Right cardiac atrium (tissue), 5 donors: ENCODE results near the gene CPNE9. TPM values are rescaled to one million over a fixed set of nuclear protein-coding genes. Genes with fewer than 3 reads are reported as not detected.

Experiments used
- ATAC-seq, 2 donors: fragments of 200-7000 bp; cut with Tn5 transposase; one replicate each; pipeline versions ENCODE4 v1.8.0 to v1.9.1; 2020; ENCODE audit warnings: moderate library complexity in 2 of 2, mild to moderate bottlenecking in 1 of 2
- DNase-seq, 3 donors: peaks; one replicate each; pipeline ENCODE4 v3.0.0-alpha.2; 2020
- H3K27ac ChIP-seq: one replicate; pipeline ENCODE4 v1.5.1; 2013; ENCODE audit warnings: mild to moderate bottlenecking, low read length, control low read depth, moderate library complexity
- H3K27me3 ChIP-seq: one replicate; pipeline ENCODE4 v1.6.1; 2013; ENCODE audit not compliant: control insufficient read depth, insufficient read depth
- H3K4me1 ChIP-seq: one replicate; pipeline ENCODE4 v1.6.1; 2013; ENCODE audit warnings: low read length; ENCODE audit not compliant: control insufficient read depth, insufficient read depth
- H3K4me3 ChIP-seq: one replicate; pipeline ENCODE4 v1.5.1; 2013; ENCODE audit warnings: low read length, control low read depth
- H3K9me3 ChIP-seq: one replicate; pipeline ENCODE4 v1.6.1; 2013; ENCODE audit warnings: low read length; ENCODE audit not compliant: control insufficient read depth
- WGBS: extraction: QIAGEN DNeasy Blood & Tissue Kit; methylation state at CpG from one replicate; pipeline ENCODE4 v1.1.7; 2013; 5-methylcytosine and 5-hydroxymethylcytosine counted together
- intact Hi-C, 4 donors: fragments of 100-400 bp; cut with DNase I; formaldehyde crosslinking; loops; one replicate each; pipeline versions ENCODE4 v1.11.0 to v1.14.0; 2022 to 2023
- polyA plus RNA-seq: library from polyadenylated mRNA; stranded (reverse); fragments of 200-250 nt; gene quantifications from one replicate; pipeline ENCODE4 v1.2.3, GENCODE V29; 2013
- total RNA-seq, 4 donors: library from RNA; stranded (reverse); fragmentation: NEBNext Ultra II Directional; extraction: Animal tissue kit (Norgen Biotek cat#: 25700); gene quantifications; one replicate each; pipeline ENCODE4 v1.2.1, GENCODE V29; 2021
- donor health status: healthy with polysubstance abuse.
- donor health status: DM: no; HTN: yes; CAD: no.
- donor health status: DM: no; HTN: no; CAD: no.
- donor health status: DM: no; HTN: yes; CAD: no; lungs with severe emphysema.
- donor health status: DM: yes; HTN: yes; CAD: no.

Gene CPNE9
- total and polyA plus RNA-seq, 5 donors: 0.07 to 0.31 (median 0.13) TPM; not detected in 1

DNA sequence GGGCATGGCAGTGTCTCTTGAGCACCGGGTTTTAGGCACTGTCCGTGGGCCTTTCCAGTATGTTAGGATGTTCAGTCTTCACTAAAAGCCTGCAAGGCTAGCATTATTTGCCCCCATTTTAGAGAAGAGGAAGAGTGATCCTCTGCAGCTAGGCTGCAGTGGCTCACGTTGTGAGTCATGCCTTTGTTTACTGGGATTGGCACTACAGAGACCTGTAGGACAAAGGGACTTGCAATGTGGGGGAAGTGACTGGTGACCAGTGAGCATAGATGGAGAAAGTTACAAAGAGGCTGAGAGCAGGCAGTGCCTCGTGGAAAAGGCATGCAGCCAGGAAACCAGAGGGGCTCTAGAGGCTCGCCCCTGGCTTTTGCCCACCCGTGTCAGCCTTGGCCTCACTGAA lies 26.8 kb upstream of the CPNE9 start:
- Histone ChIP-seq H3K9me3 (no peaks in the 10 kb centered on the region), H3K27ac (peak overlapping the region; percentile 25), H3K4me1 (peaks cover 13% of the 10 kb centered on the region), H3K27me3 (no peaks in the 10 kb centered on the region), H3K4me3 (no peak overlapping the region)
- ATAC-seq (no peak), DNase-seq (no peak)
- intact Hi-C loops: no loop called here
- 79% methylated on average over 6 of the region's 6 CpGs for WGBS

DNA sequence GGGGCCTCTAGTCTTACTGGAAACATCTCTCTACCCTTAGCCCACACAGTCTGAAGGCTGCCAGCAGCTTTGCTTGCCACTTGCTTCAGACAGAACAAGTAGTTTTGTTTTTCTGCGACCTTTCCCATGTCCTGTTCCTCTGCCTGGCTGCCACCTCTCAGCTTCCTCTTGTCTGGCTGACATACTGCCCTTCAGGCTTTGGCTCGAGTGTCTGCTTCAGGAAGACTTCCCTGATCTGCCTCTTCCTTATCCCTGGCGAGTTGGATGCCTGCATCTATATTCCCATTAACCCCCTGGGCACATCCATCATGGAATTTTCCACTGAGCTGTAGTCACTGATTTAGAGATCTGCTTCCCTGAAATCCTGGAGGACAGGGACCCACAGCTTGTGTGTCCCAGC lies 25.1 kb upstream of the CPNE9 start:
- Histone ChIP-seq H3K4me3 (no peak overlapping the region), H3K27ac (peak overlapping the region; percentile 83), H3K9me3 (no peaks in the 10 kb centered on the region), H3K4me1 (peaks cover 9% of the 10 kb centered on the region), H3K27me3 (no peaks in the 10 kb centered on the region)
- no peak for DNase-seq
- WGBS: 47% methylated on average over 3 of the region's 3 CpGs
- intact Hi-C loops: no loop called here
- peak; percentile 26 to 47 for ATAC-seq

DNA sequence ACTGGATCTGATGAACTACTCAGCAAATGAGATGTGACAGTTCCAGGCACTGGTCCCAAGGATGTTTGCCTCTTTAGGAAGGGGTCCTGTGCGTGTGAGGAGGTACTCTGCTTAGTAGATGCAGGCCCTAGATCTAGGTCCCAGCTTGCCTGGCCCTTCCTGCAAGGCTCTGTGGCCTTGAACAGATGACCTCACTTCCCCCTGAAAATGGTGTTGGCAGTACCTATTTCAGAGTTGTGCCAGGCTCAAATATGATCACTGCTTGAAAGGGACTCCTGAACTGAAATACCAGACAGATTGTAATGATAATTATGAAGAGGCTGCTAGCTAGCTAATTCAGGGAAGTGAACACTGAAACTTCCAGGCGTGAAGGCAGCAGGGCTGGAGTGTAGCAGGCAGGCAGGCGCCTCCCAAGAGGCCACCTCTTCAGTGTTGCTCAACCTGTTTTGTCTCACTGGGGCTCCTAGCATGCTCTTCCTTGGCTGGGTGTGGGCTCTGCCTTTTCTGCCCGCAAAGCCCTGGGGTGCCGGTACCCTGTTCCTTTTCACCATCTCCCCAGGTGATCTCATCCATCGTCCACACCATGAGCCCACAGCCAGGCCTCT lies 24.1 kb upstream of the CPNE9 start:
- intact Hi-C loops: no loop called here
- H3K9me3 ChIP-seq: no peaks in the 10 kb centered on the region
- ATAC-seq (peak; percentile 46 to 53), DNase-seq (no peak)
- no peak overlapping the region for H3K4me3 ChIP-seq
- peak overlapping the region; percentile 77 for H3K27ac ChIP-seq
- WGBS: 82% methylated on average over 6 of the region's 6 CpGs
- H3K4me1 ChIP-seq: peaks cover 9% of the 10 kb centered on the region
- no peaks in the 10 kb centered on the region for H3K27me3 ChIP-seq

DNA sequence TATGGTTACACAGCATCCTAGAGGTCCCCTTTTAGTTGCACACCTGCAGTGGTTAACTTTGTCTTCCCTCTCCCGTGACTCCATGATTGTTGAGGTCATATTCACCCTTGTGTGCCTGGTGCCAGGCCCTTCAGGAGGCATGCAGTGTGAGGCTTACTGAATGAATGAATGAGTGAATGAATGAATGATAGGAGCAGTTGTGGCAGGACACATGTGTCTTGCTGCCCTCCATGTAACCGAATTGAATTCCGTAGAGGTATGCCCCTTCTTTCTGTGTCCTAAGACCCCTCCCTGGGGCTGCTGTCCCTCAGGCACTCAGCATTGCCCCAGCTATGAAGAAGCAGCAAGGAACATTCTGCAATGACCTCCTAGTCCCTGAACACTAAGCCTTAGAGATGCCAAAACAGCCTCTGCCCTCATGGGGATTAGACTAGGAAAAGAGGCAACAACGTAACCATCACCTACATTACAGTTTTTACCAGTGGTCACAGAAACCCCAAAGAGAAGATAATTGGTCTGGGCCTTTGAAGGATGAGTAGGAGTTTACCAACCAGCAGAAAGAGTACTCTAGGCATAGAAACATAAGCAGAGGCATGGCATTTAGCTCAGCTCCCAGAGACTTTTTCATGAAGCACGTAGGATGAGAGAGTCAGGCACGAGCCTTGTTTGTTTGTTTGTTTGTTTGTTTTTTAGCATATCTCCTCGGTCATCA lies 22.5 kb upstream of the CPNE9 start:
- intact Hi-C loops: no loop called here
- H3K27ac ChIP-seq: peak overlapping the region; percentile 25

DNA sequence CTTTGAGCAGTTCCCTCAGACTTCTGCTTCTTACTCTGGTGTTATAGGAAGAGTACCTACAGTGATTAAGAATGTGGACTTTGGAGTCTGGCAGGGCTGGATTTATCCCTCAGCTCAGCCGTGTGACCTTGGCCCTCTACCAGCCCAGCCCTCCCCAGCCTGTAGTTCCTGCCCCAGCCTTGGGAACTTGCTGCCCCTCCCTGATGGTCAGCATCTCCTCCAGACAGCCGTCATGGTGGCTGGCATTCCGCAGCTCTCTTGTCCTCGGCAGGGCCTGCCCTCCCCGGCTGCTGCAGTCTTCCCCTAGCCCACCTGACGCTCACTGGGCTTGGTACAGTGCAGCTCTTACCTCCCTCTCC lies 21.9 kb upstream of the CPNE9 start:
- Histone ChIP-seq H3K27ac (peak overlapping the region; percentile 25), H3K4me3 (no peak overlapping the region), H3K4me1 (peaks cover 9% of the 10 kb centered on the region), H3K27me3 (no peaks in the 10 kb centered on the region), H3K9me3 (no peaks in the 10 kb centered on the region)
- ATAC-seq (peak in 1 of 2 donors; percentile 42), DNase-seq (no peak)
- intact Hi-C loops: no loop called here
- 61% methylated on average over 6 of the region's 6 CpGs for WGBS

More for the DNA sequence above, 22.5 kb upstream of the CPNE9 start:
- 94% methylated on average over 7 of the region's 7 CpGs for whole genome bisulfite sequencing
- H3K27me3 ChIP-seq: no peaks in the 10 kb centered on the region
- no peak overlapping the region for H3K4me3 ChIP-seq
- H3K9me3 ChIP-seq: no peaks in the 10 kb centered on the region
- DNase-seq (no peak), ATAC-seq (no peak)
- H3K4me1 ChIP-seq: peaks cover 9% of the 10 kb centered on the region

DNA sequence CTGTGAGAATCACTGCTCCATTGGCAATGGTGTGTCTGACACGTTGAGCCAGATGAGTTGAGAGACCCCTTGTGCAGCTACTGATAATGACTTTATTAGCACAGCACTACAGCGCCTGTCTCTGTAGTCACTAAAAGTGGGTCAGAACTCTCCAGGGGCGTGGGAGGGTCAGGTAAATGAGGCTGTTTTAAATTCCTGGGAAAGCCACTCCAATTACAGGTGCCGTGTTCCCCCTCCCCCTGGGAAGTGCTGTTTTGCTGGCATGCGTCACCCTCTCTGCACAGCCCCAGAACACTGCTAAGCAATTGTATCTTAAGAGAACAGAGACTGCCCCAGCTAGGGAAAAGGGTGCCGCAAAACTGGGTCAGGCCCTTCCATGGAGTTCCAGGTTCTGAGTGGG lies 21.5 kb upstream of the CPNE9 start:
- no peak overlapping the region for H3K4me3 ChIP-seq
- DNase-seq: no peak
- H3K4me1 ChIP-seq: peaks cover 9% of the 10 kb centered on the region
- WGBS: 80% methylated on average over 6 of the region's 6 CpGs
- no peaks in the 10 kb centered on the region for H3K9me3 ChIP-seq
- ATAC-seq: no peak
- peak overlapping the region; percentile 25 for H3K27ac ChIP-seq
- H3K27me3 ChIP-seq: no peaks in the 10 kb centered on the region
- intact Hi-C loops: no loop called here

DNA sequence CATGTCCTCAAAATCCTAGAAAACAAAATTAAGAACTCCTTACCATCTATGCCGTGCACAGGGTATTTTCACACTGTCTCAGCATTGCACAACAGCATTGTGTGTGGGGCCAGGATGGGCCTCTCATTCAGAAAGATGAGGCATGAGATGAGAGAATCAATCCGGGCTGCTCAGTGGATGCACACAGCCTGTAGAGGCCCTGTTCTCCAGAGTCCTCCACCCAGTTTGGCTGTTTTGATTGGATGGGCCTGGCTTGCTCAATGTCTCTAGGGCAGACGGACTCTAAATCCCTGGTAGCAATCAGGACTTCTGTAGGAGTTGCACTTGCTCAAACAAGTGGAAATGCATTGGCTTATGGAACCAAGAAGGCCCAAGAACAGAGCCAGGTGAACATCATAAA lies 20.2 kb upstream of the CPNE9 start:
- no peaks in the 10 kb centered on the region for H3K27me3 ChIP-seq
- no peak overlapping the region for H3K4me3 ChIP-seq
- H3K27ac ChIP-seq: no peak overlapping the region
- ATAC-seq (no peak), DNase-seq (no peak)
- 90% methylated on average over 3 of the region's 3 CpGs for WGBS
- intact Hi-C loops: no loop called here
- H3K9me3 ChIP-seq: no peaks in the 10 kb centered on the region
- H3K4me1 ChIP-seq: peaks cover 5% of the 10 kb centered on the region

DNA sequence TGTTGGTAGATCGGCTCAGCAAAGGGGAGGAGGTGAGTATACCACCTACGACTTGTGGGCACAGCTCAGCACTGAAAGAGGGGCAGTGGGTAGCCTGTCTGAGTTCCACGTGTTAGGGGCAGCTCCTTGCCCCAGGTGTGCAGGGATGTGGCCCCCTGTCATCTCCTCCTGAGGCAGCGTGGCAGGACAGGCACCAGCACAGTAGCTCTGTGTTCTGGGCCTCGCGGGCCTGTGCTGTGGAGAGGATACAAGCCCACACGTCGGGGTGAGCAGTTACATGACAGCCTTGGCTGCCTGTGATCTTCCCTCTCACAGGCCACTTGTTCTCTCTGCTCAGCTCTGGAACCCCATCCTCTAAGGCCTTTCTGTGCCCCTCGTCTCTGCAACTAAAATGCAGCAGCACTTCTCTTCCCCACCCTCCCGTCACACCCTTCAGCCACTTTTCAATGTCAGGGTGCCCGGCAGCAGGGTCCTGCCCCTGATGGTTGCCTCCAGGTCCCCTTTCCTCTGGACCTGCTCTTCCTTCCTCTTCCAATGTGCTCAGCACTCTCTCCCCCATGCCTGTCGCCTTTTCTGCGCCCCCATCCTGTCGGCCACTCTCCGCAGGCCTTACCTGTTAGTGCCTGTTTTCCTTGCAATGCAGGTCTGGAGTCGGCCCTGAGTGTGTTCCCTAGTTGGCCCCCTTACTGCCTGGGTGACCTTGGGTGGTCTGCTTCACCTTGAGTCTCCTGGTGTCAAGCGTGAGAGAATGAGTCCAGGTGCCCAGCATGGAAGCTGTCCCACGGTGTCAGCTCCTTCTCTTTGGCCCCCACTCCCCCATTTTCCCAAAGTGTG lies 18.2 kb upstream of the CPNE9 start:
- Histone ChIP-seq H3K4me1 (peaks cover 6% of the 10 kb centered on the region), H3K9me3 (no peaks in the 10 kb centered on the region), H3K27me3 (no peaks in the 10 kb centered on the region), H3K27ac (no peak overlapping the region), H3K4me3 (no peak overlapping the region)
- ATAC-seq: no peak
- DNase-seq: no peak
- WGBS: 91% methylated on average over 18 of the region's 18 CpGs
- intact Hi-C loops: loop anchor here in 1 of 4 donors (5.0 kb wide), 1 partner anchor 248 kb away; no protein-coding TSS in a partner anchor

DNA sequence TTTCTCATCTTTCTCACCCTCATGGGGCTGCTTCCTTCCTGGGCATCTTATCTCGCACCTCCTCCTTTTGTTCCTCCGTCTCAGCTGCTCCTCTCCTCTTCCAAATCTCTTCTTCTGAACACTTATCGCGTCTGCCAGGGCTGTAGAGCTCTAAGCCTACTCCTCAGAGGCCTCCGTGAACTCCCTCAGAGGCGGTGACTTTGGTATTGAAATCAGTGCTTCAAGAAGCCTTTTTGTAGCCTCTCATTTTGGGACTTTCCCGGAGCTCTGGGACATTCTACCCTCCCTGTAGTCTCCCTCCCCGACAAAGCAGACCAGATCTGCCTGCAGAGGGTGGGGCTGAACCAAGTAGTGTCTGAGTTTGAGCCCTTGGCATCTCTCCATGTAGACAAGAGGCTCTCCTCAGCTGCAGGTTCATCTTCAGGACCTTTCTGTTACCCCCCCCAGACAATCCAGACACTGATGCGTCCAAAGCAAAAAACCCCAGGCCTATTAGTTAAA lies 17.5 kb upstream of the CPNE9 start:
- Histone ChIP-seq H3K9me3 (no peaks in the 10 kb centered on the region), H3K27ac (no peak overlapping the region), H3K4me1 (peaks cover 5% of the 10 kb centered on the region), H3K4me3 (no peak overlapping the region), H3K27me3 (no peaks in the 10 kb centered on the region)
- WGBS: 83% methylated on average over 9 of the region's 9 CpGs
- intact Hi-C loops: loop anchor here in 1 of 4 donors (5.0 kb wide), 1 partner anchor 249 kb away; no protein-coding TSS in a partner anchor
- DNase-seq: no peak
- ATAC-seq: no peak

DNA sequence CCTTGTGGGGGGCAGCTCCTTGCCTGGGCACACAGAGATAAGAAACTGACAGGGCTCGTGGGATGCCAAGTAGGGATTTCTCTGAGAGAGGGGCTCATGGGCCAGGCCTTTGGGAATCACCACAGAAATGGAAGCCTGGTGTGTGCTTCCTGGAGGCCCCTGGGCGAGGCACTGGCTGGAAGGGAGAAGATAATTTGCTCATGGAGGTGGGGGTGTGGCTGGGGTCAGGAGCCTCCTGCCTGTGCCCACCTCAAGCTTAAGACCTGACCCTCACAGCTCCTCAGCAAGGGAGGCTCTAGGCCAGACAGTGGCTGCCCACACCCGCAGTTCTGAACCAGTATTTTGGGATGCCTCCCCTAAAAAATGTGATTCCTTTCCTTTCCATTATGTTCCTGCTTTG lies 16.9 kb upstream of the CPNE9 start:
- Histone ChIP-seq H3K4me3 (no peak overlapping the region), H3K4me1 (peaks cover 5% of the 10 kb centered on the region), H3K27me3 (no peaks in the 10 kb centered on the region), H3K9me3 (no peaks in the 10 kb centered on the region), H3K27ac (no peak overlapping the region)
- DNase-seq (no peak), ATAC-seq (no peak)
- 89% methylated on average over 3 of the region's 3 CpGs for WGBS
- intact Hi-C loops: loop anchor here in 1 of 4 donors (5.0 kb wide), 1 partner anchor 249 kb away; no protein-coding TSS in a partner anchor

DNA sequence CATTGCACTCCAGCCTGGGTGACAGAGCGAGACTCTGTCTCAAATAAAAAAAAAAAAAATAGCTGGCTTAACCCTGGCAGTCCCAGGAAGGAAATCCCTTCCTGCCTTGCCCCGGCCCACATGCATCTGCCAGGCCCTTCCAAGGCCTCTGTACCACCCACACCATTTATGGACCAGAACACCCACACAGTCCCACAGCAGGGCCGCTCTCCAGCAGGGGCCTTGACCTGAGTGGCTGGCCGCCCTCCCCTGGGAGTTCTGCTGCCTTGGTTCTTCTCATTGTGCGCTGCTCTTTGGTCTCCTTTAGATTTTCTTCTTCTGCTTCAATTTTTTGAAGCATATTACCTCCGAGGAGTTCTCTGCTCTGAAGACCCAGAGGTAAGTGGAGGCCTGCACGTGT lies 16.1 kb upstream of the CPNE9 start:
- WGBS: 86% methylated on average over 7 of the region's 7 CpGs
- intact Hi-C loops: loop anchor here in 1 of 4 donors (5.0 kb wide), 1 partner anchor 250 kb away; no protein-coding TSS in a partner anchor

More for the DNA sequence above, 16.1 kb upstream of the CPNE9 start:
- no peak for ATAC-seq
- H3K27ac ChIP-seq: no peak overlapping the region
- H3K4me3 ChIP-seq: no peak overlapping the region
- no peaks in the 10 kb centered on the region for H3K9me3 ChIP-seq
- no peak for DNase-seq
- H3K4me1 ChIP-seq: peaks cover 3% of the 10 kb centered on the region
- no peaks in the 10 kb centered on the region for H3K27me3 ChIP-seq
